GF-D8 (cell line): ENCODE measurements around the gene C10orf67.

ENCODE experiments used
- DNase-seq: peaks from one replicate; lab custom pipeline; 2025; lab: John Stamatoyannopoulos, UW

Gene C10orf67

GRCh38 chr10:23158370-23158769, 186.2 kb downstream of the C10orf67 start:
- no peak for DNase-seq

GRCh38 chr10:23157691-23158369, 186.8 kb downstream of the C10orf67 start:
- DNase-seq, result no peak

DNA sequence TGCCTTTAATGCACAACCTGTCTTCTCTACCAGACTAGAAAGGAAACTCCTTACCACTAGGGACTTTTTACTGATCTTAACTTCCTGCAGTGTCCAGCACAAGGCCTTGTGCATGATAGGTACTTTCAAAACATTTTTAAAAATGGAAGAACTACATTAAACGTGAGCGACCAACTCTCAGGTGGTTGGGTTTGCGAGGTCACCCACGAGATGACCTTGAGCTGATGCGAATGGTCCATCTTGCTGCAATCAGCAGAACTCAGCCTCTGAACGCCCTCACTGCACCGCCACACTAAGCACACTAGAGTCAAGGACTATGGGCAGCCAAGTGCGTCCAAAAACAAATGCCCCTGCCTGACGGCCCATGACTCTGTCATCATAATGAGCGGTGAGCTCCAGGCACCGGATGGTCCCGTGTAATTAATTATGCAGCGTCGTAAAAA, 187.3 kb downstream of the C10orf67 start:
- no peak for DNase-seq

DNA sequence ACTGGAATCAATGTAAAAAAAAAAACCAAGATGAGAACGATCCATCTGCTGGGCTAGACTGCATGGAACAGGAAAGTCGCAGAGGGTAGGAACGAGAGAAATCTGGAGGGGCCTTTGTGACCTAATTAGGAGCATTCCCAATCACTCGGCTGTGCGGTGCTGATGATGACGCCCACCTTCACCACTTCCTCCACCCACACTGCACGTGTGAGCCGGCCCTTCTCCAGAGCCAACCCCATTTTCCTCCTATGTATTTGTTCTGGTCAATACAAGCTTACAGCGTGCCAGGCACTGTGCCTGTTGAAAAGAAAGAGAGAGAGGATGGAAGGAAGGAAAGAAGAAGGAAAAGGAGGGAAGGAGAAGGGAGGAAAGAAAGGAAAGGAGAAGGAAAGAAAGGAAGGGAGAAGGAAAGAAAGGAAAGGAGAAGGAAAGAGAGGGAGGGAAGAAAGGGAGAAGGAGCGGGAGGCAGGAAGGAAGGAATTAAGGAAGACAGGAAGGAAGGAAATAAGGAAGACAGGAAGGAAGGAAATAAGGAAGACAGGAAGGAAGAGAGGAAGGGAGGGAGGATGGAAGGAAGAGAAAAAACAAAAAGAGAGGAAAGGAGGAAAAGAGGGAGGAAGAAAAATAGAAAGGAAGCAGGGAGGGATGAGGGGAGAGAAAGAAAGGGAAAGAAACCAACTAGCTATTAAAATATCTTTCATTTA, 188.0 kb downstream of the C10orf67 start:
- DNase-seq, result no peak

- no peak for DNase-seq
These were observed 189.4 kb downstream of the C10orf67 start for GRCh38 chr10:23155169-23155568.
